Measurements from ENCODE around the gene ADGRE3.

- no peak for TF ChIP-seq CTCF (IDR thresholded peaks at IDR 0.05)
- no peak for TF ChIP-seq POLR2A (IDR thresholded peaks at IDR 0.05)
Measured at GRCh38 chr19:14674764-14675163, at the start of gene ADGRE3.

Measured in heart left ventricle (tissue), 13 donors.